NCI-H1694 (cell line): ENCODE measurements around the gene CUEDC2.

ENCODE experiments used
- DNase-seq: peaks from one replicate; lab custom pipeline; 2025; lab: John Stamatoyannopoulos, UW

The CUEDC2 gene

DNA sequence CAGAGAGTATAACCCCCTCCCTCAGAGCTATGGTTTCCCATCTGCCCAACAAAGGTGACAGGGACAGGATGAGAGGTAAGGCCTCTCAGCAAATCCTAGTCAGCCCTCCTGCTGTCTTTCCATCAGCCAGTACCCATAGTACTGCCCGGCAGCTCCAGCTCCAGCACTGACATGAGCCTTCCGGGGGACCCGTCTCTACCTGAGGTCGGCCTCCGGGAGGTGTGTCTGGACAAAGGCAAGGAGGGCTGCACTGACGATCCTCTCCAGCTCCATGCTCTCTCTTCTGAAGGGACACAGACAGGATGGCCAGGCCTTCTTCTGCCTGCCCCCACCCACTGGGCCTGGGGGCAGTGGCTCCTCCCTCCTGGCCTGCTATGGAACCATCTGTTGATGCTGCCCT is 7.5 kb downstream of the CUEDC2 start:
- no peak for DNase-seq

DNA sequence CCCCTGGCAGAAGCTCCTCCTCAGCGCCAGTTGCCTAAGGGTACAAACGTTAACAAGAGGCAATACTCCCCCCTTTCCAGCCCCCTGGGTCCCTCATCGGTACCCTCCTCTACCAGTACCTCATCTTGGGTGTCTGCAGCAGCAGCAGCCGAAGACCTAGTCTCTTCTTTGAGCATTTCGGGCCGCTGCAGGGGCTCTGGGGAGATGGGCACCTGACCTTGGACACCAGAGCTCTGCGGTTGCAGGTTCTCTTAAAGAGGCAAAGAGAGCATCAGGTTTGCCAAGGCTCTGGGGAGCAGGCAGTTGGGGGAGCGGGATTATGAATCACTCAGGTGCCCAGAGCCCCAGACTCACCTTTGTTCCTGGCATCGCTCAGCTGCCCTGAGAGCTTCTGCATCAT is 8.2 kb downstream of the CUEDC2 start:
- DNase-seq, result no peak

DNA sequence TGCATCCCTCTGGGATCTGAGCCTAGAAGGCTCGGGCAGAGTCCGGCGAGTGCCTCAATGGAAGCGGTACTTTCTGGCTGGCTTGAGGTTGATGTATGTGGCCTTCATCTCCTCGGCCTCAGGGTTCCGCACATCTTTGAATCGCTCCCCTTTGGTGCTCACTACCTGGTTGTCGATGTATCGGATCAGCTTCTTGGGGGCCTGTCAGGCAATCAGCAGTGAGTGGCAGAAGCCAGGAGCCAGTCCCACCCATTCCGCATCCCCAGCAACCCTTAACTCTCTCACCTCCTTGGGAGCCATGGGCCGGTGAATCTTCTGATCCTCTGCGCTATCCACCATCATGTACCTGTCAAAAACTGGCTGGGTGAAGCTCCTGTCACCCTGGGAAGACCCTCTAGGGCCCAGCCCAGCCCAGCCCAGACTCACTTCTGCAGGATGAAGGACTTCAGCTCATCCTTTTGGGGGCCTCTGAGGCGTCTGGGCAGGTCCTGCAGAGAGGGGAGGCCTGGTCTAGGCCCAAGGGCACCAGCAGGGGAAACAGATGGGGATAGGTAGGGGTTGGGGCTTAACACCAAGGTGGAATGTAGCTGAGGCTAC is 8.9 kb downstream of the CUEDC2 start:
- no peak for DNase-seq

DNA sequence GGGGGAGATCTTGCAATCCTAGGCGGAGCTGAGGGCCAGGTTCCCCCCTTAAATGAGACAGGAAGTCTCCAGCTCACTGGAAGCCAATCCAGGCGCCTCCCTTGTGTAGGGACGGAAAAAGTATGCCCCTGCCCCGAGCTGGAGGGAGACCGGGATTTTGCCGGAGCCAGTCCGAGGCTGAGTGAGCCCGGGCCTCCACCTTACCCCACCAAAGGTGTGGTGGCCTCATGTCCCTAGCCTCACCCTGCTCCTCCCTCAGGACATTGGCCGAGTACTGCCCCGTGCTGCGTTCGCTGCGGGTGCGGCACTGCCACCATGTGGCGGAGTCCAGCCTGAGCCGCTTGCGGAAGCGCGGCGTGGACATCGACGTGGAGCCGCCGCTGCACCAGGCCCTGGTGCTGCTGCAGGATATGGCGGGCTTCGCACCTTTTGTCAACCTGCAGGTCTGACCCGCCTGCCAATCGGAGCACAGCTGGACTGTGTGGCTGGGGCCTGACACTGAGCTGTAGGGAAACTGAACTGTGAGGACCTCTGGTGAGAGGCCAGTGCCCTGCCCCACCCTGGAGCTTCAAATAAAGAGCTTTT is 9.7 kb downstream of the CUEDC2 start:
- no peak for DNase-seq

DNA sequence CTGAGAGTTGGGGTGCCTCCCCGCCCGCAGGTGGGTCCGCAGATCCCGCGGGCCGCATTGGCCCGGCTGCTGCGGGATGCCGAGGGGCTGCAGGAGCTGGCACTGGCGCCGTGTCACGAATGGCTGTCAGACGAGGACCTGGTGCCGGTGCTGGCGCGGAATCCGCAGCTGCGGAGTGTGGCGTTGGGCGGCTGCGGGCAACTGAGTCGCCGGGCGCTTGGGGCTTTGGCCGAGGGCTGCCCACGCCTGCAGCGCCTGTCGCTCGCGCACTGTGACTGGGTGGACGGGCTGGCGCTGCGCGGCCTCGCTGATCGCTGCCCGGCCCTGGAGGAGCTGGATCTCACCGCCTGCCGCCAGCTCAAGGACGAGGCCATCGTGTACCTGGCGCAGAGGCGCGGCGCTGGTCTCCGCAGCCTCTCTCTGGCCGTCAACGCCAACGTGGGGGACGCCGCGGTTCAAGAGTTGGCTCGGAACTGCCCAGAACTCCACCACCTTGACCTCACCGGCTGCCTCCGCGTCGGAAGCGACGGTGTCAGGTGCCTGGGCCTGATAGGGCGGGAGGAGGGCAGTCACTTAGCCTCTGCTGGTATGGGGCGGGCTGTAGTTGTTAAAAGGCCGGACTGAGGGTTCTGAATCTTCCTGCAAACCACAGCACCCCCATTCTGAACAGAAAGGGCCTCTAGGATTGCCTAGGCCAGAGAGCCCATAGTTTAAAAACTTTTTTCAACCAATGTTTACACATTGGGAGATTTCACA is 10.4 kb downstream of the CUEDC2 start:
- no peak for DNase-seq

DNA sequence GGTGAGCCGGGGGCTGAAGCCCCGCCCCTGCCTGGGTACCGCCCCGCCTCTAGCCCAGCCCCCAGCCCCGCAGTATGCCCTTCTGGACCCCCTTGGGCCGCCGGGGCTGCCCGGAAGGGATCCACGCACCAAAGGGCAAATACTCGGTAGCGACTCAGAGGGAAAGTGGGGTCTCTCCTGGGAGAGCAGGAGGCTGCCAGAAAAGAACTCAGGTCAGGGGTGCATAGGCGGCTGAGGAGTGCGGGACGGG is 10.9 kb downstream of the CUEDC2 start:
- no peak for DNase-seq

DNA sequence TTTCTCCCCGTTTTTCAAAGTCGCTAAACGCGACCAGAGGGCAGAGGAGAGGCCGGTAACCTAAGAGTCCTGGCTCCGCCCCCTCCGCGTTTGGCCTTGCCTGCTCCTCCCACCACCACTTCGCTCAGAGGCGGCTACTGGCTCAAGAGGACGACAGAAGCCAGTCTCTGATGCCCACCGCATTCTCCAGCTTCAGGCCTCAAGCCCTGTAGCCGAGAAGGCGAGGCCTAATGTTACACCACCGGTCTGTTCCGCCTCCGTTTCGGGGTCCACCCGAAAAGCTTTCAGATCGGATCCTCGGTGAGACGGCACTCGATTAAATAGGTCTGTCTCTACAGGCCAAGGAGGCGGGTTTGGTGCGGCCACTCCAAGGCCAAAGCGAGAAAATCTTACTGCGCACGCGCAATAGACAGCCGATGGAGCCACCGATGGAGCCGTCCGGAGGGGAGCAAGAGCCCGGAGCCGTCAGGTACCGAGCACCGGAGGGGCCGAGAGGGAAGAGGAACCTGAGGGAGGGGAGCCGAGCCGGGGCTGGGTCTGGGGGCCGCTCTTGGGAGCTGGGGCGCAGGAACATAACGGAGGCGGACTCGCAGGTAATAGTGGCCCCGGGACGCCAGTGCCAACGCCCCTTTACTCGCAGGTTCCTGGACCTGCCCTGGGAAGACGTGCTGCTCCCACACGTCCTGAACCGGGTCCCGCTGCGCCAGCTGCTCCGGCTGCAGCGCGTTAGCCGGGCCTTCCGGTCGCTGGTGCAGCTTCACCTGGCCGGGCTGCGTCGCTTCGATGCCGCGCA is 11.5 kb downstream of the CUEDC2 start, which contains the start of gene FBXL15:
Gene FBXL15, plus strand, starts transcription at position 123 of the 793 bp plus-strand sequence. Its CDS starts 294 bp downstream, at position 417.
- peak; percentile 92 for DNase-seq

DNA sequence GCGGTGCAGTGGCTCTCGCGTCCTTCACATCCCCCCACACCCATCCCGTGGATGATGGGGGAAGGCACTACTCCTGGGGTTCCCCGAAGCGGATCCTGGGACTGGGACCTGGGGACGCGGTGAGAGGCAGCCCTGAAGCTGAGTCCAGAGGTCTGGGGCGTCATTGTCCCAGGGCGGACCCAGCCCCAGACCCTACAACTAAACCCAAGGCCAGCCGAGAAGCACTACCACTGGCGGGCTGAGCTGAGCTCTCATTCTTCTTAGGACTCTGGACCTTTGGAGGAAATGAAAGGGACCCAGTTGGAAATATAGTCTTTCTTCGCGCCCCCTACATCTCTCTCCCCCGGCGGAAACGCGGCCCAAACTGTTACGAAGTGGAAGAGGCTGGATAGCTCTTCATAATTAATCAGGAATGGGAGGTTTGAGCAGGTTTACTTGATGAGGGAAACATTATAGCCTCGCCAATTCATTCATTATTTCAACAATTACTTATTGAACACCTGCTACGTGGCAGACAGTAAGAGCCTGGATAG is 12.1 kb downstream of the CUEDC2 start:
- DNase-seq, result no peak

DNA sequence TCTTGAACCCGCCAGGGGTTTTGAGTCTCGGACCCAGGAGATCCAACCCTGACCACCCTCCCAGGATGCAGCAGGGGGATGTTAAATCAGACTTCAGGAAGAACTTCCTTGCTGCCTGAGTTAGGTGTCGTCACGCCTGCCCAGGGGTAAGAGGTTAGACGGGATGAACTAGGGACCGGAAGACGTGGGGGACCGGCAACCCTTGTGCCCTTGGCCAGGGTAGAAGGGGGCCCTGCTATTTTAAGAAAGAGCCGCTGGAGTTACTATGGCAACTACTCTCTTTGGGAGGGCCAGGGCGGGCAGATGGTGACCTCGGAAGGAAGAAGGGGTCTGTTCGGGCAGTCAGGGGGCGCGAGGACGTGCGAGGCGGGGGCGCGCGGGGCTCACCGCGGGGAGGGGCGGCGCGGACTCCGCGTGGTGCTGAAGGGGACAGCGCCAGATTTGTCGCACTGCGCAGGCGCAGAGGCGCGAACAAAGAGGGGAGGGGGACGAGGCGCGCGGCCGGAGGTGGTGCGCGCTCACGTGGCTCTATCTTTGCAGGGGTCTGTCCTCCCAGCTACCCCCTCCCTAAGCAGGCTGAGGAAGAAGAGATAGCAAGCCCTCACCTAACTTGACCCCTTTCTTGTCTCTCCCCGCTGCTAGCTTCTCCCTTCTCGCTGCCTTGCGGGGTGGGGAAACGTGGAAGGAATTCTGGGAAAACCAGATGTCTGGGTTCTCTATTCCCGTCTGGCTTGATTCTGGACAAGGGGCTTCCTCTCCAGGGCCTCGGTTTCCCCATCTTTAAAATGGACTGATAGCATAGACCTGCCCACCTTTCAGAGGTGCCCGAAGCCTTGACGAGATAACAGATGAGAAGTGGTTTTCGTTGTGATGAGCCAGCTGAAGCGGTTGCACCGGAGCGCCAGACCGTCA is 12.8 kb downstream of the CUEDC2 start:
- peak; percentile 67 for DNase-seq

DNA sequence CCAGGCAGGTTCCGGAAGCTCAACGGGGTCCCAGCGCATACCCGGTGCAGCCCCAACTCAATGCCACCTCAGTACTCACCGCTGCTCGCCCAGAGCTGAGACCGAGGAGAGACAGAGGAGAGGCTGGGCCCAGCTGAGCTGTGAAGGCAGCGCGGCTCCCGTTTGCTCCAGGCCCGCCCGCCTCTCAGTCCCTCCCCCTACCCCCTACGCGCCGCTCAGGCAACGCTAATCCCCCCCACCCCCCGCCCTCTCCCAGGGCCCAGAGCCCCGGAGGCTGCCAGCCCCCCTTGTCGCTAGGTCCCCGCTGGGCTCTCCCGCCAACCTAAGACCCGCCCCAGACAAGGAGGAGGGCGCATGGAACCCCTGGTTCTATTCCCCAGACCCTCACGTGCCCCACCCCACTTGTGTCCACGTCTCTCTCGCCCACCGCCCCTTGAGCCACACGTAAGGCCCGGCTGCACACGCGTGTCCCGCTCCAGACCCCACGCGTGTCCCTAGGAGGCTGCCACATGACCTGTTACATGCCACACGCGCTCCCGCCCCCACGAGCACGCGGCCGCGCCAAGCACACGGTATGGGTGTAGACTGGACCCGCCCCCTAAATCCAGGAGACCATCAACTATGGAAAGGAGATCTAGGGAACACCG is 13.6 kb downstream of the CUEDC2 start, which contains the start of gene PSD:
Gene PSD, minus strand, starts transcription at position 164 of the 647 bp plus-strand sequence. CDS start 1,747 bp downstream, outside the sequence.
- peak; percentile 76 for DNase-seq

DNA sequence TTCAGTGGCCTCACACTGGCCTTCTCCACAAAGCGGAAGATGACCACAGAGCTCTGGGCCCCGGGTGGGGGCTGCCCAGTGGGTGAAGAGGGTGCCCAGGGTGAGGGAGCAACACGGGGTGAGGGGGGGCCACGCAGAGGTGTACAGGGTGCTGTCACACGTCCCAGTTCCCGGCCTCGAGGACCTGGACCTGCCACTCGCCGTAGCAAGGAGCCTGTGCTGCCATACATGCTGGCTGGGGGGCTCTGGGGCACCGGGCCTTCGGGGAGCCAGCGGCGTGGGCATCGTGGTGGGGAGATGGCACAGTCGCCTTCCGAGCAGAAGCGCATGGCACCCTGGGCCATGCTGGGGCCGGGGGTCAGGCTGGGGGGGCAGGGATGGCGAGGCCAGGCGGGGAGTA is 15.7 kb downstream of the CUEDC2 start:
- no peak for DNase-seq

DNA sequence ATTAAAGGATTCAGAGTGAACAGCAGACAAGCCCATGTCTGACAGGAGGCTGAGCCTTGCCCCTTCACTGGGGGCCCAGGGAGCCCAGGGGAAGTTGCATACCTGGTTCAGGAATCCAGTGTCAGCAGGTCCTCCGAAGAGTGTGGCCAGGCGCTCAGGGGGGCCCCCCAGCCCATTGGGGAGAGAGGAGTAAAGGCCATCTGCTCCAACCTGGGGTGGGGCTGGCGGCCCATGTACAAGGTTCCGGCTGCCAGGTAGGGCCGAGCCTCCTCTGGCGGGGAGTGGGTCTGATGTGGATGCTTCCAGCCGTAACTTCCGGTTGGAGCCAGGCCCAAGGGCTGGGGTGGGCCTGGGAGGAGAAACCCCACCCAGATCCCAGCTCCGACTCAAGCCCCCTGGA is 16.1 kb downstream of the CUEDC2 start:
- DNase-seq, result no peak

DNA sequence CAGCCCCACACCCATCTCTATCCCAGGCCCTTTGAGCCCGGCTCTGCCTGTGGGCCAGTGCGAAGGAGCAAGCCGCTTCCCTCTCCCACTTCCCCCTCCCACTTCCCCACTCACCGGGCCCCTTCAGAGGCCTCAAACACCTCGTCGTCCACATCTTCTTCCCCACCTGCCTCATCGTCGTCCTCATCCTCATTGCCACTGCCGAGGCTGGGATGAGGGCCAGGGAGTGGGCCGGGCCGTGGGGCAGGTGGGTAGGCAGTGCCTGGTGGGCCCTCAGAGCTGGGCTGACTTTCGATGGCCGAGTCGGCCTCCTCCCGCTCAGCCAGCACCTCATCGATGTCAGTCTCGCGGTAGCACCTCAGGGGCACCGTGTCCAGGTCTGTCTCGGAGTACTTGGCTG is 17.6 kb downstream of the CUEDC2 start:
- DNase-seq, result no peak

DNA sequence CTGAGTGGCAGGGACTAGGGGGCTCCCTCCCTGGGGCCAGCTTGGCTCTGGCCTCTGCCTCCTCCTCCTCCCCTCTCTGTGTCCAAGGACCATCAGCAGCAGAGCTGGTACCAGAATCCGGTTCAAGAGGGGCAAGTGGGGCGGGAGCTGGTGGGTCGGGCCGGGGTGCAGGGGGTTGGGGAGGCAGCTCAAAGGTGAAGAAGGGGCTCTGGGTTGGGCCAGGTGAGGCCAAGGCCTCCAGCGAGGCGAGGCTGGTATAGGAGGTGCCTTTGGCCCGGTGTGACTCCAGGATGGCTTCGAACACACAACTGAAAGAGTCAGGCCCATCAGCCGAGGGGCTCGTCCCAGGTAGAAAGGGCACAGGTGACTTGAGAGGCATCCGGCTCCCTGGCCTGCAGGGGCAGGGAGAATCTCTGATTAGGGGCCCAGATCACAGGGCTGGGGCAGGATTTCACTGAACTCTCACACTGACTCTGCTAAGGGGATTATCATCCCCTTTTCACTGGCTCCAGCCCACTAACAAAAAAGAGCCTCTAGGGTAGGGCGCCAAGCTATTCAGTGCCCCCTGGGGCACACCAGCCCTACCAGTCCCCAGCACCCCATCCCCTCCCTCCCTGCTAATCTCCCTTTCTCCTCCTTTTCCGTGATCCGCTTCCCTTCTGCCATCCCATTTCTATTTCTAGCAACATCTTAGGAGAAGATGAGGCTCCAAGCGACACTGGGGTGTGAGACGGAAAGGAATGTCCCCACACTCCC is 18.4 kb downstream of the CUEDC2 start:
- DNase-seq, result no peak

DNA sequence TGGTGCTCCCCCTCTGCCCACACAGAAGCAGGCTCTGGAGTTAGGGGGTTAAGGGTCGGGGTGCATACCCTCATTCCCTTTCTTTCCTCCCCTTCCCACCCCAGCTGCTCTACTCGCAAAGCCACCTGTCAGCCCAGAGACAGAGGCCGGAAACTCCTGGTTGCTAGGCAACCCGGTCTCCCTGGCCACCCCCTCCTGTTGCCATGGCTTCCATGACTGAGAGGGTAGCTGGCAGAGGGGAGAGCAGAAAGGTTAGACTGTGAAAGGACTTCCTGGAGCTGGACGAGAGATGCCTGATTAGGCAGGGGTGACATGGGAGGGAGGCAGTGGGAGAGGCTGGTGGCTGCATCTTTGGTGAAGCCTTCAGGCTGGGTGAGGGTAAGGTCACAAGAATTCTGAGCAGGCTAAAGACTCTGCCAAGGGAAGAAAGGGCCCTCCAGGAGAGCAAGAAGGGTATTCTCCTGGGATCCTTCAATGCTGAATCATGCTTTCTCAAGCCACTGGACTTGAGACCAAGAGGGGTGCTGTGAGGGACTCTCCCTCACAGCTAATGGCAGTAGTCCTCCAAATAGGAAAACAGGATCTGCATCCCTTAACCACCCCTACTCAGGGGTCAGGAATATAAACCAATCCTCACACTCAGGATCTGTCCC is 19.2 kb downstream of the CUEDC2 start:
- DNase-seq, result peak; percentile 52

DNA sequence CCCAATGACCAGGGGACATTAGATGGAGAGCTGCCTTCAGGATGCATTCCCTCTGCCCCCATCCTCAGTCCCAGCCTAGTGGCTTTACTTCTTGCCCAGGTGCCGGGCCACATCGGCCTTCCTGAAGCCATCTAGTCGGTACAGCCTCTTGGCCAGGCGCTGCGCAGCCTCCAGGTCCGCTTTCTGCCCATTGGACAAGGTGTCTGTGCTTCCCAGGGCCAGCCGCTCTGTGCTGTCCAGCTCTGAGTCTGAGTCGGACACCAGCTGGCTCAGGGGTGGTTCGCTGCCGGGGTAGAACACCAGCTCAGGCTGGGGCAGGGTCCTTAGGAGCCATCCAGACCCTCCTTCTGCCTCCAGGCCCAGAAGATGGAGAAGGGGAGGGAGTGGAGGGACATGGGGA is 20.1 kb downstream of the CUEDC2 start:
- DNase-seq, result no peak

DNA sequence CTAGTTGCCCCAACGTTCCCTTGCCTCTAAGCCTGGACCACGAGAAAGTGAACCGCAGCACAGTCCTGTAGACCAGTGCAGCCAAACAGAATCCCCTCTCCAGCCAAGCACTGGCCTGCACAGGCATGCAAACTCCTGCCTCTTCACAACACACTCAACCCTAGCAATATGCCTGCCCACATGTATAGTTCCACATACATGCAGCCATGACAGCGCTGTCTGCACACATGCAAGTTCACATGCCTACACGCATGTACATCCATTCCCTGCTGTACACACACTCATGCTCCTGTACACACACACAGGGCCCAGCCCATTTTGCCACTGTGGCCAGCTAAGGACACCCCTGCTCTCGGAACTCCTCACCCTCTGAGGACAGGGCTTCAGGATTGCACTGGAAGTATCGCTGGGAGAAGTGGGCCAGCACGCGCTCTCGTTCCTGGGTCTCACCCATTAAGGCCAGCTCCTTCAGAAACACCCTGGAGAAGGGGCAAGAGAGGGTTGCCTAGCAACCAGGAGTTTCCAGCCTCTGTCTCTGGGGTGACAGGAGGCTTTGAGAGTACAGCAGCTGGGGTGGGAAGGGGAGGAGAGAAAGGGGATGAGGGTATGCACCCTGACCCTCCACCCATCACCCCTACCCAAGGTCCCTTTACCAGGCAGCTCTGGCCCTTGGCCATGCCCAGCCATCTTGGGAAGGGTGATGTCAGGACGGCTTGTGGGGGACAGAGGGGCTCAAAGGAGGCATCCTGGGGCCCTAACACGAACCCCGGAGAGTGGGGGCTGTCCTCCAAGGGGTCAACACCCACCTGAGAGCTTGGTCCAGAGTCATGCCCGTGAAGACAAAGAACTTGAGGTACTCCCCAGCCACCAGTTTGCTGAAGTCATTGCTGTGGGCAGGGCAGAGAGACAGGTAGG is 20.8 kb downstream of the CUEDC2 start:
- DNase-seq, result no peak

DNA sequence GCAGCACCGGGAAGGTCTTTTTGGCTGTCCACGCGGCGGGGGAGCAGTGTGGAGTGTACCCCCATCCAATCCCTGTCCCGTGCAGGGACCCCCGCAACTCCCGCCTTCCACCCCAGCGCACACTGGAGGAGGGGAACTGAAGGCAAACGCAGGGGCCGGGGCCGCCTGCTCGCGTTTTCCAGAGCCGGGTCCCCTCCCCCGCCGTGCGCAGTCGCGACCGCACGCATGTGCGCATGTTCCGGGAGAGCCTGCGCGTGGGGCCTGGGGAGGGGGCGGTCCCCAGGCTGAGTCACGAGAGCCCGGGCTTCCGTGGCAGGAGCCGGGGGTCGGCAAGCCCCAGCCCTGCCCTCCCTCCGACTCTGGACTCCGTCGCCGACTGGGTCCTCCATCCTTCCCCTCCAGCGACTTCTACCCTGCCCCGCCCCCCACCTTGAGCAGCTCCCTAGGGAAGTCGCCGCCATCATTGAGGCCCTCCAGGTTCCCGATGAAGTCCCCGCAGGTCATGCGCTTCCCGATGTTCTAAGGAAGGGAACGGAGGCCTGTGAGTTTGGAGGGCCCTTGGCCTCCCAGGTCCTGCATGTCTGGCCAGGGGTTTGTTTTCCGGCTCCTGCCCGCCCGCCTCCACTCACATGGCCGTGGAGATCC is 21.8 kb downstream of the CUEDC2 start:
- no peak for DNase-seq
